Retina (tissue), 1 donor: Measurements from ENCODE around the gene TNS1.
A peak's percentile ranks its signal among the peaks of the same experiment; 100 is the strongest.
"Not testable (repeated sequence)": the region's sequence is repeated elsewhere in the genome, so short reads cannot be mapped to it uniquely, and the experiment has no call there.

ENCODE experiments used
- DNase-seq: peaks from one replicate; pipeline ENCODE4 v3.0.0-alpha.2; 2016

The TNS1 gene

DNA sequence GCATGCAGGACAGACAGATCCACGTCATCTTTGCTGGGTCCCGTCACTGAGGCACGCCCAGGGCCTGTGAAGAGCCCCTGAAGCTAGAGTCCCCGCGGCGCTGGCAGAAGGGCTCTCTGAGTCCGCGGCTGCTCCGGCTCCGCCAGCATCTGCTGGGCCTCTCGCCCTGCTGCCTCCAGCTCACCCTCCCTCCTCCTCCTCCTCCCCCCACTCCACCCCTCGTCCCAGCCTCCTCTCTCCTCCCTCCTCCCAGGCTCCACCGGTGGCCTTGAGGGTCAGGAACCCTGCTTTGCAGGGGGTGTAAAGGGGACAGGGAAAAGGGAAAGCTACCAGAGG is at the start of gene TNS1:
TSS of gene TNS1 (minus strand) at position 151 of the 336 bp plus-strand sequence. CDS start at position 28, 123 bp downstream.
- peak; percentile 64 for DNase-seq

DNA sequence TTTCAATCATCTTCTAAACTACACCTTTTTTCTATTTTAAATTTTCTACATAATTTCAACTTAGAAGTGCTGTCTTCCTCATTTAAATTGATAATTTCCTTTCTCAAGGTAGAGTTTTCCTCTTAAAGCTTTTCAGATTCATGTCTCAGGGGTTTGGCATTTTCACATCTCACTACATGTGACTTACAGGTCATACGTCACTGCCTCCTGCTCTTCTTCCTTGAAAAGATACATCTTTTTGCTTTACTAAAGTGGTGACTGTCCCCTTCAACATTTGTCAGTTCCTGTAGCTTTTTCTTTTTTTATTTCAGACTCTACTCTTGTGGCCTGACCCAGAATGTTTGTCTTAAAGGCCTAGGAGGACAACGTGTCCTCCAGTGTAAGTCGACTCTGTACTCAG is 49.1 kb upstream of the TNS1 start:
- no peak for DNase-seq

DNA sequence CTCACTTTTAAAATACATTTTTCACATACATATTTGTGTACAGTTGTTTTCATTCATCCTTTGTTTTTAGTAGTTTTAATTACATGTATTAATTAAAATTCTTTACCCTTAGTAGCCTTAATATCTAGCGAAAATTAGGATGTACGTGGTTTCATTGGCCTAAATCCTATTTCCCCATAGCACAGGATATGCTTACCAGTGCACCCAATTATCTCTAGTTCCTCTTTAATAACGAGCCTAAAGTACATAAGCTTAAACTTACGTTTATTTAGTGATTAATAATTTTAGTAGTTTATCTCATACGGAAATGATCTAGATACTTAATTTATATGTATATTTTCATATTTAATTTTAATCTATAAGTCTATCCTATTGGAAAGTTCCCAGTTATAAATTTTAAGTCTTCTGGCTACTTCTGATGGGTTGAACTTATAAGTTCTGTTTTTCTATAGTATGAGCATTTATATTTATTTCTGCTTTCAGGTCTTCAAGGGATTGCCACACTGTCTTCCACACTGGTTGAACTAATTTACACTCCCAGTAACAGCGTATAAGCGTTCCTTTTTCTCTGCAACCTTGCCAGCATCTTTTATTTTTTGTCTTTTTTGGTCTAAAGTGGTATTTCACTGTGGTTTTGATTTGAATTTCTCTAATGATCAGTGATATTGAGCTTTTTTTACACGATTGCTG is 44.9 kb upstream of the TNS1 start:
- no peak for DNase-seq

DNA sequence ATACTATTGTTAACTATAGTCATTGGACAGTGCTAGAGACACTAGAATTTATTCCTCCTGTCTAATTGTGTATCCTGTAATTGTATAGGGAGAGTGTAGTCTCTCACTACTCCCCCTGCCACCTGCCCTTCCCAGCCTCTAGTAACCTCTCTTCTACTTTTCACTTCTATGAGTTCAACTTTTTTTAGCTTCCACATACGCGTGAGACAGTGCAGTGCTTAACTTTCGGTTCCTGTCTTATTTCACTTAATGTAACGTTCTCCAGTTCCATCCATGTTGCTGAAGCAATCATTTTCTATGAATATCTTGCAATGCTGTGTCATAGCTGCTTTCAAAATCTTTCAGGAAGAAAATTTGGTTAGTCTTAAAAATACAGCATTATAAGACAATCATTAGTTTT is 43.4 kb upstream of the TNS1 start:
- no peak for DNase-seq

DNA sequence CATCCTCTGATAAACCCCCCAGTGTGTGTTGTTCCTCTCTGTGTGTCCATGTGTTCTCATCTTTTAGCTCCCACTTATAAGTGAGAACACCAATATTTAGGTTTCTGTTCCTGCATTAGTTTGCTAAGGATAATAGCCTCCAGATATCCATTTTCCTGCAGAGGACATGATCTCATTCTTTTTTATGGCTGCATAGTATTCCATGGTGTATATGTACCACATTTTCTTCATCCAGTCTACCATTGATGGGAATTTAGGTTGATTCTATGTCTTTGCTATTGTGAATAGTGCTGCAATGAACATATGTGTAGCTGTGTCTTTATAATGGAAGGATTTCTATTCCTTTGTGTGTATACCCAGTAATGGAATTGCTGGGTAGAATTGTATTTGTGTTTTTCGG is 41.8 kb upstream of the TNS1 start:
- DNase-seq = not testable (repeated sequence)

DNA sequence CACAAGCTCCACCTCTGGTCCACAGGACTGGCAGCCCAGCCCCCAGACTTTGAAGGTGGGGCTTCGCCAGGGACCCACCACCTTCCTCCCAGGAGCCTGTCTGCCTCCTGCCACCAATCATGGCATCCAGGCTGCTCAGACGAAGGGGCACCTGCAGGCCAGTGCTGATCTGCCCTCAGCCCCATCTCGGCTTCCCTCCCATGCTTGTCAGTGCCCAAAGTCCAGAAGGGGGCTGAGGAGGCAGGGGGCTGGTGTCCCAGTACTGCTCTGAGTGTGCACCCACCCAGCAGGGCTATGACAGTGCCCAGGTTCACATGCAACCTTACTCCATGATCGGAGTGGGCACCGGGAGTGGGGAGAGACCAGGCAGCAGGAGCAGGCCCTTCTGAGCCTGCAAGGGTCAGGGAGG is 40.9 kb upstream of the TNS1 start:
- no peak for DNase-seq

- no peak for DNase-seq
These were observed 40.3 kb upstream of the TNS1 start for GRCh38 chr2:218043100-218043499.

DNA sequence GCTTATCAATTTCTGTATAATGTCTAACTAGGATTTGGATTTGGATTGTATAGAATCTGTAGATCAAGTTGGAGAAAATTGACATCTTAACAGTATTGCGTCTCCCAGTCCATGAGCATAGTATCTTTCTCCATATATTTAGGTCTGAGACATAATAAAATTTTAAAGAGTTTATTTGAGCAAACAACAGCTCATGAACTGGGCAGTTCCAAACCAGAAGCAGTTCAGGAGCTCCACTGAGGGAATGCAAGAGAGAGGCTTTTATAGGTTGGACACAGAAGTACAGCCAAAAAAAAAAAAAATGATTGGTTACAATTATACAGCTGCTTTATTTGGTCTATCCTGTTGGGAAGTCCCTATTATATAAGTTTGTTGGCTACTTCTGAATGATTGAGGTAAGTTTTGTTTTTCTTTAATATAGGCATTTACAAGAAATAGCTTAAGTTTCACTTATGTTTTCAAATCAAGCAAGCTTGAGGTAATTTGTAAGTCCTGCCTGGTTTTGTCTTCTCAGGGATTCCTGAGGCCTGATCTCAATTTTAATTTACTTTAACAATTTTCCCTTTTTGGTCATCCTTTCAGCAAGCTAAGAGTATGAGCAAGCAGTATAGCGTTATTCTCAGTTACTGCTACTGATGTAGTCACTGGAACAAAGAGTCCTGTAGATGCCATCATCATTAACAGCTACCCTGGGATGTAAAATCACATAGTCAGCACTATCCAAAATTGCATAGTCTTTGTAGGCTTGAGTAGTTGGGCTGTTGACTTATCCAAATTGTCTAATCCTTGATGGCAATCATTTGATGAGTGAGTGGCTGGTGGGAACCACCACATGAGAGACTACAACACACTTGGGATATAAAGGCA is 38.7 kb upstream of the TNS1 start:
- no peak for DNase-seq

DNA sequence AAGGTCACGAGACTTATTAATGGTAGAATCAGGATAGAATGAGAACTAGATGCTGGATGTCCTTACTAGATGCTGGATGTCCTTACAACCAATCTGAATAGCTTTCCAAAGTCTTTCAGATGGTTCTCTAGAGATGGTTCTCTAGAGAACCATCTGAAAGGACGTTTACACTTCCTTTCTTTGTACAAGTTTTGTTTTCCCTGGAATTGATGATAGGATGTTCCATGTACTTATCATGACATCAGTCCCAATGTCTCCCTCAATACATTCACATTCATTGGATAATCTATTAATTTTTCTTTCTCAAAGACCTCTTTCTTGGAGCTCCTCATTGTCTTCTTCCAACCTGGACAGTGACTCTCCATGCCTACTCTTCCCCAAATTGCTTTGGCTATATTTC is 38.1 kb upstream of the TNS1 start:
- no peak for DNase-seq

- no peak for DNase-seq
These were observed 36.4 kb upstream of the TNS1 start for GRCh38 chr2:218039171-218039570.

DNA sequence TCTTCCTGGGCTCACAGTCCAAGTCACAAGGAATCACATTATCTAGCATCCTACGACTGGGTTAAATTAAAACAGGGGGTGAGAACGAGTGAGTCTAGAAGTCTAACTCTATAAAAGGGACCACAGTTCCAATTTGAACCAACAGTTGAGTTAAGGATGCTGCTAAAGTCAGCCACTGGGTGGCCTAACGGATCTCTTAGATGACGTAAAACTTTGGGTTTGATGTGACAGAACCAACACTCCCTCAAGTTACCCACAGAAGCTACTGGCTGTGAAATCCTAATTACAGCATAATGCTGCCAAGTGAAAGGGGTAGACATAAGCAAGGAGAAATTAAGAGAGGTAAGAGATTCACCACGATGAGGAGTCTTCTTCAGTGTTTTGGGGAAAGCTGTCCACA is 33.6 kb upstream of the TNS1 start:
- no peak for DNase-seq

GRCh38 chr2:218035463-218036100 is 32.8 kb upstream of the TNS1 start:
- DNase-seq = no peak

DNA sequence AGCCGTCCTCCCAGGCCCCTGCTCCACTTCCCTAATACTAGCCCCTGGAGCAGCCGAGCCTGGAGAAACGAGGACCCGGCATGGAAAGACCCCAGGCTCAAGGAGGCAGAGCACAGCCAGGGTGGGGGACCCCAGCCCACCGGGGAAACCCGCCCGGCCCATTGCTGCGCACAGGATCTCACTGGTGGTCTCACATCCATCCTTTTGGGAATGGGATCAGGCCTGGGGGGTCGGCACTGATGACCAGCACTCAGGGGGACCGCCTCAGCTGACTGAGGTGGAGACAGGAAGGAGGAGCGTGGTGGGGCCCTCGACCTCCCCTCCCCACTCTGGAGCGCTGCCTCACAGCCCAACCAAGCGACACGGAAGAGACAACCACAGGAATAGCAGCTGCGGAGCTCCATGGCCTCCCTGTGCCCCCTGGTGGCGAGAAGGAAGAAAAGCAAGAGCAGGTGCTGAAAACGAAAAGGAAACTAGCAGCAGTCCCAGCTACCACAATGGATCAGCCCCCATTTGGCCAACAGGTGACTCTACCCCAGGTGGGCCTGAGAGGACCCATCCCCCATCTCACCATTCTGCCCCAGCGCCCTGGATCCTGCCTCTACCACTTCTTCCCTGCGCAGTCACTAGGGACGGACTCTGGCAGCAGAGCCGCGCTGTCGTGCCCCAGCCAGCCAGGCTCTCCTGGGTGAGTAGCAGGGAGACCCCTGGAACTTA is 31.9 kb upstream of the TNS1 start:
- DNase-seq = peak; percentile 89

- peak; percentile 67 for DNase-seq
These were observed 31.0 kb upstream of the TNS1 start for GRCh38 chr2:218033590-218034496.

DNA sequence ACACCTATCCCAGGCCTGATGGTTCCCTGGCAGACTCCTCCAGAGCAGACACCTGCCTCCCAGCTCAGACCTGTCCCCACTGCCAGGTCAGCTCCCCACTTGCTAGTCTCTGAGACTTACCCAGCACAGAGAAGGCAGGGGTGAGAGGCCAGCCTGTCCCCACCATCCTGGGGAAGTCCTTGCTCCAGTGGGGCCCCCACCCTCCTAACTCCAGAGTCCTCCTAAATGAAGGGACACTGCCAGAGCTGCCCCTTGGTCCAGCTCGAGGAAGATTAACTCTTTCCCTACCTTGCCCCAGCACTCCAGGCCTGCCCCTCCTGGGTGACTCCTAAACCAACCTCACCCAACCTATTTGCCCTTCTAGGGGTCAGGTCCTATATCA is 30.4 kb upstream of the TNS1 start:
- DNase-seq = no peak

DNA sequence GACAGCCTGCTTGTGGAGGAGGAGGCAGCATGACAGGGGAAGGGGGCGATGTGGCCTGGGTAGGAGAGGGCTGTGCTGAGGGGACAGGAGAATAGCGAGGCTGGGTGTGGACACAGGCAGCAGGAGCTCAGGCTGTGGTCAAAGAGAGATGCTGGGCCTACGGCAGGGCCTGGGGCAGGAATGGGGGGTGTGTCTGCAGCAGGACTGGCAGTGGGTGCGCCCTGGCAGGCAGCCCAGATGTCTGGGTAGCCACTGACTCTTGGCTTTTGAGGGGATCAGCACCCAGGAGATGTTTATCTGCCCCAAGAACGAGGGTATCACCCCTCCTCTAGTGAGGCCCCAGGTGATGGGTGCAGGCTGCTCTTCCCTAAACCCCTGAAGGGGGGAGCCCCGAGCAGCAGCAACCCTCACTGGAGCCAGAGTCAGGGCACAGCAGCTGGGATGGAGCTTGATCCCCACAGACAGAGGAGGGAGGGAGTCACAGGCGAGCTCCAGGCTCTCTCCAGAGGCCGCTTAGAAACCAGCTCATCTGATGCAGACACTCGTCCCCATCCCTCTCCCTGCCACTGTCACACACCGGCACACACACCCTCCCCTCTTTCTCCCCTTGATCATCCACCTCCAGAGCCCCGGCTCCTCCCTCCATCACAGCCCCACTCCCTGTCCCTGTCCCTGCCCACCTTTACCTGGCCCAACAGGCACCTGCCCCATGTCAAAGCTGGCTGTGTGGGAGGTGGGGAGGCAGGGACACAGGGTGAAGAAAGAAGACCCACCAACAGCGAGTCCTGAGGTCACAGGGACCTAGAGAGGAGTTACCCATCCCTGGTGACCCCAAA is 29.8 kb upstream of the TNS1 start:
- DNase-seq = peak; percentile 24

- peak; percentile 6 for DNase-seq
These were observed 29.0 kb upstream of the TNS1 start for GRCh38 chr2:218031771-218032257.

DNA sequence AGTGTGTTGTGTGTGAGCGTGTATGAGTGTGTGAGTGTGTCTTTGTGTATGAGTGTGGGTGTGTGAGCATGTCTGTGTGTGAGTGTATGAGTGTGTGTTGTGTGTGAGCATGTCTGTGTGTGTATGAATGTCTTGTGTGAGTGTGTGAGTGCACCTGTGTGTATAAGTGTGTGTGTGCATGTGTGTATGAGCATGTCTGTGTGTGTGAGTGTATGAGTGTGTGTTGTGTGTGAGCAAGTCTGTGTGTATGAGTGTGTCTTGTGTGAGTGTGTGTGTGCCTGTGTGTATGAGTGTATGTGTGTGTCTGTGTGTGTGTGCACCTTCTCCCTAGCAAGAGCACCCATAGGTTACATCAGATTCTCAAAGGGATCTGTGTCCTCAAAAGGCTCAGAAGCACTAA is 28.5 kb upstream of the TNS1 start:
- DNase-seq = no peak

GRCh38 chr2:218030409-218031195 is 27.8 kb upstream of the TNS1 start:
- peak; percentile 2 for DNase-seq
